ENCODE data around the gene SYNE2. TPM values are rescaled to one million over a fixed set of nuclear protein-coding genes. Genes with fewer than 3 reads are reported as not detected.

SYNE2 gene
- total and polyA plus RNA-seq, 4 donors: 12.0 to 79.9 (median 19.5) TPM

GRCh38 chr14:64012003-64012402, 159.2 kb downstream of the SYNE2 start:
- WGBS: 98% methylated on average over 3 of the region's 3 CpGs
- H3K36me3 ChIP-seq (ENCODE audit: control insufficient read depth in 4 of 4, insufficient read depth in 3 of 4, low read depth in 1 of 4, low read length in 3 of 4): peaks cover 0 to 3% (median 0%) of the 10 kb centered on the region in 4 donors

DNA sequence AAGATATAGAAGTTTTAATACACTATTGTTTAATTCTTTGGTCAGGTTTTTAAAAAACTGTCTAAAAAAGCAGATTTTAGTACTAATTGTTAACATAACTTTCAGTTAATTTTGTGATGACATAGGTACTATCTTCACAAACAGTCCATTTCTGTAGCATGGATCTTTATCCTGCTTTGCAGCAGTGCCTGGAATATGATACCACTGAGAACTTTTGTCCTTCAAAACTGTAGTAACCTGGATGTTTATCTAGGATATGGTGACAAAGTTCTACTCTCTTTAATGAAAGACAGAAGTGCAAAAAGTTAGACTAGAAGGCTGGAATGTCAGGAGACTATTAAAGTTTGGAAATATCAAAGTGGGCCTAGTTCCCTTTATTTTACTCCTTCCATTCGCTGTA, 159.9 kb downstream of the SYNE2 start:
- Histone ChIP-seq H3K36me3 (ENCODE audit: control insufficient read depth in 4 of 4, insufficient read depth in 3 of 4, low read depth in 1 of 4, low read length in 3 of 4) (peaks cover 0 to 3% (median 0%) of the 10 kb centered on the region in 4 donors), H3K27me3 (ENCODE audit: control insufficient read depth in 4 of 4, insufficient read depth in 4 of 4, low read length in 3 of 4) (no peaks in the 10 kb centered on the region), H3K4me1 (ENCODE audit: control insufficient read depth in 4 of 4, insufficient read depth in 4 of 4, low read length in 3 of 4) (no peaks in the 10 kb centered on the region), H3K27ac (ENCODE audit: low read depth in 1 of 2, low read length in 2 of 2) (no peak overlapping the region), H3K9me3 (ENCODE audit: control insufficient read depth in 4 of 4, low read length in 3 of 4) (no peaks in the 10 kb centered on the region), H3K4me3 (ENCODE audit: low read depth in 1 of 3, low read length in 3 of 3) (no peak overlapping the region), H3K9ac (ENCODE audit: low read depth in 1 of 2, low read length in 2 of 2) (no peak overlapping the region)
- TF ChIP-seq ATF3 (IDR thresholded peaks at IDR 0.05): no peak
- WGBS: 96% methylated on average over 1 of the region's 1 CpG
- DNase-seq (ENCODE audit: low spot score): no peak

More at GRCh38 chr14:64012003-64012402, 159.2 kb downstream of the SYNE2 start:
- DNase-seq (ENCODE audit: low spot score): no peak
- H3K27ac ChIP-seq (ENCODE audit: low read depth in 1 of 2, low read length in 2 of 2): no peak overlapping the region
- no peak overlapping the region for H3K4me3 ChIP-seq (ENCODE audit: low read depth in 1 of 3, low read length in 3 of 3)
- H3K9me3 ChIP-seq (ENCODE audit: control insufficient read depth in 4 of 4, low read length in 3 of 4): no peaks in the 10 kb centered on the region
- no peaks in the 10 kb centered on the region for H3K27me3 ChIP-seq (ENCODE audit: control insufficient read depth in 4 of 4, insufficient read depth in 4 of 4, low read length in 3 of 4)
- no peak overlapping the region for H3K9ac ChIP-seq (ENCODE audit: low read depth in 1 of 2, low read length in 2 of 2)
- TF ChIP-seq GABPA (IDR thresholded peaks at IDR 0.05 in 1 of 2, conservative IDR thresholded peaks at IDR 0.05 in 1 of 2): no peak
- TF ChIP-seq, protein P1, sequence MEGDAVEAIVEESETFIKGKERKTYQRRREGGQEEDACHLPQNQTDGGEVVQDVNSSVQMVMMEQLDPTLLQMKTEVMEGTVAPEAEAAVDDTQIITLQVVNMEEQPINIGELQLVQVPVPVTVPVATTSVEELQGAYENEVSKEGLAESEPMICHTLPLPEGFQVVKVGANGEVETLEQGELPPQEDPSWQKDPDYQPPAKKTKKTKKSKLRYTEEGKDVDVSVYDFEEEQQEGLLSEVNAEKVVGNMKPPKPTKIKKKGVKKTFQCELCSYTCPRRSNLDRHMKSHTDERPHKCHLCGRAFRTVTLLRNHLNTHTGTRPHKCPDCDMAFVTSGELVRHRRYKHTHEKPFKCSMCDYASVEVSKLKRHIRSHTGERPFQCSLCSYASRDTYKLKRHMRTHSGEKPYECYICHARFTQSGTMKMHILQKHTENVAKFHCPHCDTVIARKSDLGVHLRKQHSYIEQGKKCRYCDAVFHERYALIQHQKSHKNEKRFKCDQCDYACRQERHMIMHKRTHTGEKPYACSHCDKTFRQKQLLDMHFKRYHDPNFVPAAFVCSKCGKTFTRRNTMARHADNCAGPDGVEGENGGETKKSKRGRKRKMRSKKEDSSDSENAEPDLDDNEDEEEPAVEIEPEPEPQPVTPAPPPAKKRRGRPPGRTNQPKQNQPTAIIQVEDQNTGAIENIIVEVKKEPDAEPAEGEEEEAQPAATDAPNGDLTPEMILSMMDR (IDR thresholded peaks at IDR 0.05; ENCODE audit: low read depth, low read length, missing input control): no peak
- TF ChIP-seq JUND (IDR thresholded peaks at IDR 0.05): no peak
- TF ChIP-seq YY1 (IDR thresholded peaks at IDR 0.05): no peak
- TF ChIP-seq SP1 (IDR thresholded peaks at IDR 0.05): no peak
- no peaks in the 10 kb centered on the region for H3K4me1 ChIP-seq (ENCODE audit: control insufficient read depth in 4 of 4, insufficient read depth in 4 of 4, low read length in 3 of 4)

- no peaks in the 10 kb centered on the region for H3K9me3 ChIP-seq (ENCODE audit: control insufficient read depth in 4 of 4, low read length in 3 of 4)
- 90% methylated on average over 3 of the region's 3 CpGs for WGBS
- H3K27ac ChIP-seq (ENCODE audit: low read depth in 1 of 2, low read length in 2 of 2): no peak overlapping the region
- H3K4me3 ChIP-seq (ENCODE audit: low read depth in 1 of 3, low read length in 3 of 3): no peak overlapping the region
- no peak overlapping the region for H3K9ac ChIP-seq (ENCODE audit: low read depth in 1 of 2, low read length in 2 of 2)
- H3K27me3 ChIP-seq (ENCODE audit: control insufficient read depth in 4 of 4, insufficient read depth in 4 of 4, low read length in 3 of 4): no peaks in the 10 kb centered on the region
- DNase-seq (ENCODE audit: low spot score): no peak
- TF ChIP-seq ATF3 (IDR thresholded peaks at IDR 0.05): no peak
- TF ChIP-seq FOXA1 (IDR thresholded peaks at IDR 0.05): no peak
- TF ChIP-seq GABPA (IDR thresholded peaks at IDR 0.05 in 1 of 2, conservative IDR thresholded peaks at IDR 0.05 in 1 of 2): no peak
- TF ChIP-seq, protein P2, sequence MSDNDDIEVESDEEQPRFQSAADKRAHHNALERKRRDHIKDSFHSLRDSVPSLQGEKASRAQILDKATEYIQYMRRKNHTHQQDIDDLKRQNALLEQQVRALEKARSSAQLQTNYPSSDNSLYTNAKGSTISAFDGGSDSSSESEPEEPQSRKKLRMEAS (IDR thresholded peaks at IDR 0.05): no peak
- TF ChIP-seq, protein P3, sequence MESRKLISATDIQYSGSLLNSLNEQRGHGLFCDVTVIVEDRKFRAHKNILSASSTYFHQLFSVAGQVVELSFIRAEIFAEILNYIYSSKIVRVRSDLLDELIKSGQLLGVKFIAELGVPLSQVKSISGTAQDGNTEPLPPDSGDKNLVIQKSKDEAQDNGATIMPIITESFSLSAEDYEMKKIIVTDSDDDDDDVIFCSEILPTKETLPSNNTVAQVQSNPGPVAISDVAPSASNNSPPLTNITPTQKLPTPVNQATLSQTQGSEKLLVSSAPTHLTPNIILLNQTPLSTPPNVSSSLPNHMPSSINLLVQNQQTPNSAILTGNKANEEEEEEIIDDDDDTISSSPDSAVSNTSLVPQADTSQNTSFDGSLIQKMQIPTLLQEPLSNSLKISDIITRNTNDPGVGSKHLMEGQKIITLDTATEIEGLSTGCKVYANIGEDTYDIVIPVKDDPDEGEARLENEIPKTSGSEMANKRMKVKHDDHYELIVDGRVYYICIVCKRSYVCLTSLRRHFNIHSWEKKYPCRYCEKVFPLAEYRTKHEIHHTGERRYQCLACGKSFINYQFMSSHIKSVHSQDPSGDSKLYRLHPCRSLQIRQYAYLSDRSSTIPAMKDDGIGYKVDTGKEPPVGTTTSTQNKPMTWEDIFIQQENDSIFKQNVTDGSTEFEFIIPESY (IDR thresholded peaks at IDR 0.05): no peak
- TF ChIP-seq RXRA (IDR thresholded peaks at IDR 0.05): no peak
- TF ChIP-seq FOXA2 (IDR thresholded peaks at IDR 0.05): no peak
- TF ChIP-seq EGR1 (IDR thresholded peaks at IDR 0.05; ENCODE audit: low read depth in 2 of 2): no peak
- TF ChIP-seq, protein P1 (IDR thresholded peaks at IDR 0.05; ENCODE audit: low read depth, low read length, missing input control): no peak
- TF ChIP-seq RAD21 (IDR thresholded peaks at IDR 0.05): no peak
- TF ChIP-seq YY1 (IDR thresholded peaks at IDR 0.05): no peak
- no peak for TF ChIP-seq REST (IDR thresholded peaks at IDR 0.05)
- no peak for TF ChIP-seq HNF4G (IDR thresholded peaks at IDR 0.05)
- no peak for TF ChIP-seq HNF4A (conservative IDR thresholded peaks at IDR 0.05)
- no peak for TF ChIP-seq TAF1 (conservative IDR thresholded peaks at IDR 0.05)
- no peak for TF ChIP-seq SP1 (IDR thresholded peaks at IDR 0.05)
- no peaks in the 10 kb centered on the region for H3K4me1 ChIP-seq (ENCODE audit: control insufficient read depth in 4 of 4, insufficient read depth in 4 of 4, low read length in 3 of 4)
- peaks cover 9 to 20% (median 12%) of the 10 kb centered on the region in 4 donors for H3K36me3 ChIP-seq (ENCODE audit: control insufficient read depth in 4 of 4, insufficient read depth in 3 of 4, low read depth in 1 of 4, low read length in 3 of 4)
These were observed 172.7 kb downstream of the SYNE2 start for GRCh38 chr14:64025479-64025878.

Data from liver (tissue), 9 donors.